DMS114 treated with DMSO at 0.1 percent for 48 hours (cell line): ENCODE data around the gene C9orf40.

Source experiments
- DNase-seq: peaks from one replicate; lab custom pipeline; 2025; ENCODE audit not compliant: unreplicated experiment; lab: John Stamatoyannopoulos, UW

Gene C9orf40

GRCh38 chr9:74952201-74953151, at the start of gene C9orf40:
Gene C9orf40, minus strand, starts transcription at chr9:74952912. Its CDS starts 301 bp downstream, at chr9:74952611.
- peak; percentile 54 for DNase-seq

GRCh38 chr9:75001719-75002421, 49.2 kb upstream of the C9orf40 start:
- DNase-seq, result peak; percentile 33

DNA sequence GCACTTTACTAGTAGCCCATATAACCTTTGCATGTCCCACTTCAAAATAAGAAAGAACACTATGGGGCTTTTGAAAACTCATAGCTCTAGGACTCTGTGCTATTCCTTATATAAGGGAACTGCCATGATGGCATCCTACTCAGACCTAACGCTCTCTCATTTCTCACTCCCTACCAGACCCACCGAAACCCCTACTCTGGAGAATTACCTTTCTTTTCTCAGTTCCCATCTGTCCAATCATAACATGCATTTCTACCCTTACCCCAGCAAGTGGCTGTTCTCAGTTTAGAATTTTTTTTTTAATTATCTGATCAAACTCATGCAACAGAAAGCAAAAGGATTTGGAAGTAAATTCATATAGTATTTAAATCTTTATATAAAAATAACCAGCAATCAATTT, 48.1 kb upstream of the C9orf40 start:
- no peak for DNase-seq

- no peak for DNase-seq
Measured at GRCh38 chr9:74985041-74985440, 32.3 kb upstream of the C9orf40 start.

- DNase-seq, result no peak
Measured at GRCh38 chr9:74983709-74984108, 31.0 kb upstream of the C9orf40 start.

GRCh38 chr9:74979844-74980243, 27.1 kb upstream of the C9orf40 start:
- no peak for DNase-seq

- DNase-seq, result no peak
Measured at GRCh38 chr9:74977287-74977686, 24.6 kb upstream of the C9orf40 start.

- DNase-seq, result no peak
Measured at GRCh38 chr9:74975538-74975937, 22.8 kb upstream of the C9orf40 start.

DNA sequence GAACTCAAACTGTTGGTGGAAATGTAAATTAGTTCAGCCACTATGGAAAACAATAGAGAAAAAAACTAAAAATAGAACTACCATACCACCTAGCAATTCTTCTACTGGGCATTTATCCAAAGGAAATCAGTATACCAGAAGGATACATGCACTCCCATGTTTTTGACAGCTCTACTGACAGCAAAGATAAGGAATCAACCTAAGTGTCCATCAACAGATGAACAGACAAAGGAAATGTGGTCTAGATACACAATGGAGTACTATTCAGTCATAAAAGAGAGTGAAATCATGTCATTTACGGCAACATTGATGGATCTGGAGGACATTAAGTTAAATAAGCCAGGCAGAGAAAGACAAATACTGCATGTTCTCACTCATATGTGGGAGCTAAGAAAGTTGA, 21.8 kb upstream of the C9orf40 start:
- no peak for DNase-seq

DNA sequence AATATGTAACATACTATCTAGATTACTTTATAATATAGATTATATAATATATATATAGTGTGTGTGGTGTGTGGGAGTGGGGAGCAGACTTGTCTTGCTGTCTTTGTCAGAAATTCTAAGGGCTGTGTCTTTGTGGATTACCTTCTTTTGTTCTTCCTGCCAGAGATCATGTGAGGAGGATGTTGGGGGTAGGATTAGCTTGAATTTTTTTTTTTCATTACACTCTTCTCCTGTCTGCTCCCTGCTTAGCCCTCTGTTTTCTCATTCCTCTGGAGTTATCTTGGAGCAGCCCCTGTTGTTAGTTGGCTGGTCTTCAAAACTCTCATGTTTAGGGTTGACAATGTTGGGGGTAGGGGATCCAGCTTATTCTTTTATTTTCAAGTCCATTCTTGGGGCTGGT, 21.0 kb upstream of the C9orf40 start:
- no peak for DNase-seq

DNA sequence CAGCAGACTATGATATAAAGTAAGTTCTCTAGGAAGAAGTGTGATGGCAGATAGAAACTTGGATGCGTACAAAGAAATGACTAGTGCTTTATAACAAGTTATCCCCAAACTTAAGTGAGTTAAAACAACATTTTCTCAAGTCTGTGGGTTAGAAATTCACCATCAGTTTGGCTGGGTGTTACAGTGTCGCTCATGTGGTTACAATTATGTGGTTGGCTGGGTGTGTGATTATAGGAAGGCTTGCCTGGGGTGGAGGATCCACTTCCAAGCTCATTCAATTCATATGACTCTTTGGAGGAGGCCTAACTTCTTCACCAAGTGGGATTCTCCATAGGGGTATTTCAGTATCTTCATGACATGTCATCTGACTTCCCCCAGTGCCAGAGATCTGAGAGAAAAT, 10.3 kb upstream of the C9orf40 start:
- DNase-seq, result no peak

GRCh38 chr9:74961496-74961895, 8.8 kb upstream of the C9orf40 start:
- no peak for DNase-seq

GRCh38 chr9:74960561-74960960, 7.8 kb upstream of the C9orf40 start:
- no peak for DNase-seq

DNA sequence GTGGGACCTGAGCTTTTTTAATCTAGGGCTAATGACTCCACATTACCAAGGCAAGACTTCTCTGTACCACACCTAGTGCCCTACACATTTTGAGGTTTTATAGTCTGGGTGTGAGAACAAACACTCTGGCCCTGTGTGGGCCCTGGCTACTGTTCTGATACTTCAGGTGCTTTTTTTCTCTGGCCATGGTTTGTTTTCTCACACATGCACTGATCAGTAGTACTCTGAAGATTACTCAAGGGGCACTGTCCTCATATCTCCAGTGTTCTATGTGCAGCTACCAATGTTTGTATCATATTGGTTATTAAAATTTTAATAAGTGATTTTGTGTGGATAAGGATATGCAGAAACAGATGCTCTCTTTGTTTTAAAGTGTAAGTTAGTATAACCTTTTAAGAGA, 5.9 kb upstream of the C9orf40 start:
- no peak for DNase-seq

GRCh38 chr9:74953235-74953751, 581 bp upstream of the C9orf40 start:
- DNase-seq, result peak; percentile 6

GRCh38 chr9:74951725-74952151, 974 bp downstream of the C9orf40 start:
- no peak for DNase-seq

DNA sequence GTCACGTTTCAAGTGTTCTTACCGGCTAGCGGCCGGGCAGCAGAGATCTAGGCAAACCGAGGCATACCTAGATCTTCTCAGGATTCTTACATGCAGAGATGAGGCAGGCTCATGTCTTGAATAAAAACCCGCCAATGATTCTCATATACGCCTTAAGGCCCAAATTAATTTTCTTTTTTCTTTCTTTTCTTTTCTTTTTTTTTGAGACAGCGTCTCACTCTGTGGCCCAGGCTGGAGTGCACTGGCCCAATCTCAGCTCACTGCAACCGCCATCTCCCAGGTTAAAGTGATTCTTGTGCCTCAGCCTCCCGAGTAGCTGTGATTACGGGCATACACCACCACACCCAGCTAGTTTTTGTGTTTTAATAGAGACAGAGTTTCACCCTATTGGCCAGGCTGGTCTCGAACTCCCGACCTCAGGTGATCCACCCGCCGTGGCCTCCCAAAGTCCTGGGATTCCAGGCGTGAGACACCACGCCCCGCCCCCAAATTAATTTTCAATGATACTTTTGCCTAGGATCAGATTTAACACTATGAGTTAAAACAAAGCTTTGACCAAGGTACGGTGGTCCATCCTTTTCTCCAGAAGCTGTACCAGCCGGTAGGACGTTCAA, 1.5 kb downstream of the C9orf40 start:
- no peak for DNase-seq

- no peak for DNase-seq
Measured at GRCh38 chr9:74949859-74950855, 2.6 kb downstream of the C9orf40 start.

DNA sequence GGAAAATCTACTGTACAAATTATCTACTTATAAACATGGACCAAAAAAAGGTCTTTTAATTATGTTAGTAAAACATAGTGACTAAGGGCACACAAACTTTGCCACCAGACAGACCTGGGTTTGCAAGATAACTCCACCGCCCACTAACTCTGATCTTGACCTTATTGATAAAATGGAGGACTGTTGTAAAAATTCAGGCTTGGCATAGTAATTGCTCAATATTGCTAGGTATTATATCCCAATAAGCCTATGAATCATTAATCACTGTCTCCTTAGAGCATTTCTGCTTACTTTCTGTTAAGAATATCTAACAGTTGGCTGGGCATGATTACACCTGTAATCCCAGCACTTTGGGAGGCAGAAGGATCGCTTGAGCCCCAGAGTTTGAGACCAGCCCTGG, 3.8 kb downstream of the C9orf40 start:
- DNase-seq, result no peak

- no peak for DNase-seq
Measured at GRCh38 chr9:74946686-74947085, 6.0 kb downstream of the C9orf40 start.
